MM.1S (cell line): ENCODE results near the gene BRD4.

Experiments
- CTCF ChIP-seq: fragments of 300-600 bp; sonication (generic); IDR thresholded peaks from 2 replicates; pipeline ENCODE4 v1.5.1; 2016; ENCODE audit warnings: antibody characterized with exemption, low read length, mixed read lengths
- EZH2 ChIP-seq: fragments of 300-600 bp; sonication (generic); optimal IDR thresholded peaks from 2 replicates; pipeline ENCODE3; 2017; ENCODE audit warnings: low read depth, mild to moderate bottlenecking, antibody characterized with exemption, low read length, mixed read lengths

GRCh38 chr19:15239337-15239949 lies 92.9 kb downstream of the BRD4 start:
- TF ChIP-seq CTCF (no peak), EZH2 (no peak)
